Activated CD4-positive, alpha-beta T cell treated with anti-CD3 and anti-CD28 coated beads, Interleukin-2, amount 50 U/mL, for 24 hours (primary cell): Measurements from ENCODE around the gene GUCY1A1.

Experiments used
- DNase-seq, 2 donors: peaks; one replicate each; pipeline ENCODE4 v3.0.0-alpha.2; 2020; ENCODE audit warnings: low read depth in 1 of 2, low spot score in 1 of 2

The GUCY1A1 gene

DNA sequence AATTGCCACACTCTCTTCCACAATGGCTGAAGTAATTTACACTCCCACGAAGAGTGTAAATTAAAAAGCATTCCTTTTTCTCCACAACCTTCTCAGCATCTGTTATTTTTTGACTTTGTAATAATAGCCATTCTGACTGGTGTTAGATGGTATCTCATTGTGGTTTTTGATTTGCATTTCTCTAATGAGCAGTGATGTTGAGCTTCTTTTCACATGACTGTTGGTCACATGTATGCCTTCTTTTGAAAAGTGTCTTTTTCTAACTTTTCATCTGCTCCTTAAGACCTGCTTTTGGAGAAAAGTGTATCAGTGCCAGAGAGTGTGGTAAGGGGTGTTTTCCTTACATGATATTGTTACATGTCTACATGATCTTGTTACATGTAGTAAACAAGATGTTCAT lies 25.7 kb downstream of the GUCY1A1 start:
- DNase-seq = no peak

GRCh38 chr4:155693015-155693663 lies 26.5 kb downstream of the GUCY1A1 start:
- no peak for DNase-seq

- DNase-seq = no peak
Measured at GRCh38 chr4:155694100-155694785, 27.6 kb downstream of the GUCY1A1 start.

- no peak for DNase-seq
Measured at GRCh38 chr4:155696226-155696625, 29.6 kb downstream of the GUCY1A1 start.

DNA sequence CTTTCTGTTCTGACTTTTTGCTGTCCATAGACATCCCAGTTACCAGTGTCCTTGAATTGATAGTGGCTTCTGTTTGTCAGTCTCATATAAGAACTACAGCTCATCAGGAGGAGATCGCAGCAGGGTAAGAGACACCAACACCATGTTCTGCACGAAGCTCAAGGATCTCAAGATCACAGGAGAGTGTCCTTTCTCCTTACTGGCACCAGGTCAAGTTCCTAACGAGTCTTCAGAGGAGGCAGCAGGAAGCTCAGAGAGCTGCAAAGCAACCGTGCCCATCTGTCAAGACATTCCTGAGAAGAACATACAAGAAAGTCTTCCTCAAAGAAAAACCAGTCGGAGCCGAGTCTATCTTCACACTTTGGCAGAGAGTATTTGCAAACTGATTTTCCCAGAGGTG lies 30.1 kb downstream of the GUCY1A1 start:
- no peak for DNase-seq

DNA sequence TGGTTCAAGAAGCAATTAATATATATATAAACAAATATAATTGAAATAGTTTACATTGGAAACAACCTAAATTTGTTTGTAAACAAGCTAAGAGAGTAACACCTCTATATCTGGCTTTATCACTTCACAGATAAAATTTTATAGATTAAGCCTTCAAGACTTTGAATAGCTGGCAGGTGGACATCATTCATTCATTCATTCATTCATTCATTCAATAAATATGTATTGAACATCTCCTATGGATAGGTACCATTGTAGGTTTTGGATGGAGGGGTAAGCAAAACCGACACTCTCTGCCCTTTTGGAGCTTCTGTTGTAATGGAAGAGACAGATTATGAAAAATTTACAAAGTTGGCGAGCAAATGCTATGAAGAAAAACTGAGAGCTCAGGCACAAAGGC lies 35.2 kb downstream of the GUCY1A1 start:
- no peak for DNase-seq

- DNase-seq = no peak
Measured at GRCh38 chr4:155703486-155704247, 37.0 kb downstream of the GUCY1A1 start.

DNA sequence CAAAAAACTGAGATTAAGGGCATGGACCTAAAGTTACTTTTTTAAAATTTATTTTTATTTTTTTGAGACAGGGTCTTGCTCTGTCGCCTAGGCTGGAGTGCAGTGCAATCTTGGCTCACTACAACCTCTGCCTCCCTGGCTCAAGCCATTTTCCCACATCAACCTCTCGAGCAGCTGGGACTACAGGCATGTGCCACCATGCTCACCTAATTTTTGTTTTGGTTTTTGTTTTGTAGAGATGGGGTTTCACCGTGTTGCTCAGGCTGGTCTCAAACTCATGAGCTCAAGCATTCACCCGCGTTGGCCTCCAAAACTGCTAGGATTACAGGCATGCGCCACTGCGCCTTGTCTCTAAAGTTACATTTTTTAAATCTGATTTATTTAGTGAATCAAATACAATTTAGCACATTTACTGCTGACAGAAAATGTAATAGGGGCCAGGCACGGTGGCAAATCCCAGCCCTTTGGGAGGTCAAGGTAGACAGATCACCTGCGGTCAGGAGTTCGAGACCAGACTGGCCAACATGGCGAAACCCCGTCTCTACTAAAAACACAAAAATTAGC lies 38.3 kb downstream of the GUCY1A1 start:
- no peak for DNase-seq

DNA sequence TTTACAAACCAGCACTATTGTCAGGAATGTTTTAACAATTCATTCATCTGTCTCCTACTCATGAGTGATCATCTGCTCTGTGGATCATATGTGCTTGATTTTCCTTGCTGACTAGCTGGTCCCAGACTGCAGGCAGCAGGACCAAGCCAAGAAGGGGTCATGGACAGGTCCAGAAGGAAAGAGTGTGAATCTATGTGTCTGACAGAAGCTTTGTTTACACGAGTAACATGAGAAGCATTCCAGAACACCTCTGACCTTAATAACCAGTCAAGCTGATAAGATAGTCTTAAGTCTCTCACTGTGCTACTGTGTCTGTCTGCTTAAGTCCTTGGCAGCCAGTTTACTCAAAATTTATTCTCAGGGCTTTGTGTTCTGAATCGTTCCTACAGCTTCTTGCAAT lies 39.0 kb downstream of the GUCY1A1 start:
- DNase-seq = no peak

DNA sequence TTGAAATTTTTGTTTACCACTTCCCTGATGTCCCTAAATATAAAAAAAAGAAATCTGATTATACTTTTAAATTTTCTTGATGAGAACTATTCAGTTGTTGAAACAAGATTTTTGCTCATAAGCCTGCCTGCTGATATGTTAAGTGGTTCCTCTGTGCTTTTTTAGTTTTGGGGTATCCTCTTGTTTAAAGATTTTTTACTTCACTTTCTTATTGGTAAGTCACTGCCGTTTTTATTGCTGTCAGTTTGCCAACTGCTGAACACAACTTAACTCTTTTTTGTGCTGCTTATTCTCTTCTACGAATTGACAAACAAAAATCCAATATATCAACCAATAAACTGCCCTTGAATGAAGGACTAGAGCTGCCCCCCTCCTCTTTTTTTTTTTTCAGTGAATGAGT lies 39.5 kb downstream of the GUCY1A1 start:
- DNase-seq = no peak

GRCh38 chr4:155707251-155707650 lies 40.6 kb downstream of the GUCY1A1 start:
- DNase-seq = no peak

DNA sequence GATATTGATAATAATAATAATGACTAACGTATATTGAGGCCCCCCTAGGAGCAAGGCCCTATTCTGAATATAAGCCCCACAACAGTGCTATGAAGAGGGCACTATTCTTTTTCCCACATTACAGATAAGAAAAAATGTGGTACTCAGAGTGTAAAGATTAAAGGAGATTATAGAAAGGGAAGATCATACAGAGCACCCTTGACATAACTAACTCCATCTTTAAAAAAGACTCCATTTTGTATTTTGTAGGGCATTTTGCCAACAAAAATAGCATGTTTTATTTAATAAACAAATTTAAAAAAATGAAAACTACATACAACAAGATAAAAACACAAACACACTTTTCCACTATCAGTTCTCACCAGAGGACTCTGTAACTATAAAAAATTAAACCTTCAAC lies 42.1 kb downstream of the GUCY1A1 start:
- DNase-seq = no peak

DNA sequence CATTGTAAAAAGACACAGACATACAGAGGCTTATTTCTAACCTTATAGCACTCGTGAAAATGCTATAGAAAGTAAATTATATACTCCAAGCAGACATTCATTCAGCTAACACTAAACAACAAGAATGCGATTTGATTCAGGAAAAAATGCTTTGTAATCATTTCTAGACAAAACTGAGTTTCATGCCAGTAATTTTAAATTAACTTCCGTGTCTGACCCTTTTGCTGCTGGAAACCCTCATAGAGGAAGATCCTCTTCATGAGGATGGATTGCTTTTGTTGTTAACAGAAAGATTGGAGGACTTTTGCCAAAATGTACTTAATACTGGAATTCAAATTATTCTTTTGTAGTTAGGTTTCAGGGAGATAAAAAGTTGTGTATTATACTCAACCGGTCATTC lies 43.3 kb downstream of the GUCY1A1 start:
- DNase-seq = no peak

- no peak for DNase-seq
Measured at GRCh38 chr4:155711556-155711955, 44.9 kb downstream of the GUCY1A1 start.

DNA sequence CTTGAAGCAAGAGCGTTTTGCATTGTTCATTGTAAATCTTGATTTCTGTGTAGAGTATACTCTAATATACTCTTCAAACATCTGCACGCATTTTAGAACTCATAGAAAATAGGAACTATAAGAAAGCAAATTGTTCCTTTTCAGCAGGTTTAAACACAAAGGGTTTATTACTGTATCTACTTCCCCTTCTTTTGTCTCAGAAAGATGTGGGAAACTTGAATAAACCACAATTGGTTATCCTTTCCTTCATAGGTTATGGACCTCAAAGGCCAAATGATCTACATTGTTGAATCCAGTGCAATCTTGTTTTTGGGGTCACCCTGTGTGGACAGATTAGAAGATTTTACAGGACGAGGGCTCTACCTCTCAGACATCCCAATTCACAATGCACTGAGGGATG lies 46.2 kb downstream of the GUCY1A1 start:
- no peak for DNase-seq

DNA sequence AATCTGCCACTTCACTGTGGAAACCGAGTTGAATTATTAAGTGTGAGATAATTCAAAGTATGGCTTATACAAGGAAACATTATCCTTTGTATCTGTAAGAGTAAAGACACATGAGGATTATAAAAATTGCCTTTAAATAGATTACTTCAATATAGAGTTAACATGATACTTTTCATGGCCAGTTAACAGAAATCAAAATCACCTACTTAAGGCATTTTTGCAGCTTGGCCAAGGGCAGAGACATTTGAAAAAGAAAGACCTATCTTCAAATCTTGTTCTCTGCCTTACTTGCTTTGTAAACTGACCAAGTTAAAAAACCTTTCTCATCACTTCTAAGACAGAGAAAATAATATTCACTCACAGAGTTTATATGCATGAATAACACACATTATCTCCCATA lies 47.3 kb downstream of the GUCY1A1 start:
- no peak for DNase-seq

DNA sequence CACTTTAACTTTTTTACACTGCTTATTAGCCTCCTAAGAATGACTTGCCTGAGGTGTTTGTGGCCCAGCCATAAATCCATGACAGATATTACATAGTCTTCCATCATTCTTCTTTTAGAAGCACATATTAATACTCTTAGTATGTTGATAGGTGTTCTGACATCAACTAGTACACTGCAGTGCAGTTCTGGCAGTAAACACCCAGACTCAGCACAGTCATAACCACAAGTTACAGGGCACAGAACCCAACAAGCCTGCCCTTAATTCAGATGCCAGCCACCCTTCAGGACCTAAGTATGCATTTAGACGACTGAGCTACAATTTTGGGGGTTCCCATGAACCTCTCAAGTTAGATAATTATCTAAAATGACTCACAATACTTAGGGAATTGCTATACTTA lies 55.7 kb downstream of the GUCY1A1 start:
- DNase-seq = no peak

DNA sequence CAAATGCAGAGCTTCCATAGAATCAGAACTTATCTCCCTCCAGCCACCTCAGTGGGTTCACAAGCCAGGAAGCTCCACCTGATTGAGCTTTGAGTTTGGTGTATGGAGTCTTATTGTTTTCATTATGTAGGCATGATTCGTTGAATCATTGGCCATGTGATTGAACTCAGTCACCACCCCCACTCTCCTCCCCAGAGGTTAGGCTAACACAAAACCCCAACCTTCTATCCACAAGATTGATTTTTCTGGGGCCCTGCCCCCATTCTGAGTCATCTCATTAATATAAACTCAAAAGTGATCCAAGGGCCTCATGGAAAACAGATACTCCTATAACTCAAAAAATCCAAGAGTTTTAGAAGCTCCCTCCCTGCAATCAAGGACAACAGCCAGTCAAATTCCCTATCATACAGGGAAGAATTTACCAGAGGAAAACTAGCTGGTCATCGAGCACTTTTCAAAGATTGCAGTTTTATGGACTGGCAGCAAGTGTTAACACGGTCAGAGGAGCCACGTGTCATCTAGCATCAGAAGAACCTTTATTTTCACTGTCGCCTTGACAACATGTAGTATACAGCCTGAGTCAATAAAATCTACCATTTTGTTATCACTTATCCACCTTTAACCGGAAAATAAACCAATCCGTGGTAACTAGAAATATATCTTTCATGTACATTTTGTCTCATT lies 56.3 kb downstream of the GUCY1A1 start:
- no peak for DNase-seq

- no peak for DNase-seq
Measured at GRCh38 chr4:155724731-155725130, 58.1 kb downstream of the GUCY1A1 start.

DNA sequence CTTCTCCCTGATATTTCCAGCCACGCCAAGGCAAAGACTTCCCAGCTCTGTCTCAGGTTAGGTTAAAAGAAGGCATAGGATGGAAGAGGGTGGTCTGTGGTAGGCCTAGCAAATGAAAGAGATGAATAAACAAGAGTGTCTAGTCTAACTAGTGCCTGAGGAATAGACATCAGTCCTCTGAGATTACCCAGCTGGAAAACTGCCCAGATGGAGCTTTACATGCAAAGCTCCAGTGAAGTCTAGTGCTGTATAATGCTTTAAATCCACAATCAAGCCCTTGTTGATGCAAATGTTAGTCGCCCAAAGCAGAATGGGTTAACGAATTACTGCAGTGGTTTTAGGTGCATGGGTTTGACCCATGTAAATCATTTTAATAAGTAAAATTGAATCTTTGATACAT lies 67.4 kb downstream of the GUCY1A1 start:
- DNase-seq = no peak

GRCh38 chr4:155734951-155735350 lies 68.3 kb downstream of the GUCY1A1 start:
- no peak for DNase-seq
